ENCODE results near the gene PRKG1.

DNA sequence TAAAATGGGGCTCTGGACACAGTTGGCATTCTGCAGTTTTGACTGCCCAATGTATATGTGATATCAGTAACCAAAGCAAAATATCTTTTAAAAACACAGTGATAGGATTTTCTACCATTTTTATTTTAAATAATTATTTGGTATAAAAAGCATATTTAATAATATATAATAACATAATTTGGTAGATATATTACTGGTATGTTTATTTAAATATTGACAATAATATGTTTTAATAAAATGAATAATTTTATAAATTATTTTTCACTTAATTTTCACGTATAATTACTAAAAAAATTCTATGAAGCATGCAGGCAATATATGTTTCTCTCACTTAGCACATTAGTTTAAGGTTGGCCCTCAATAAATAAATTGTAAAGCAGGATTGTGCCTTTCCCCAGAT lies 269.1 kb downstream of the PRKG1 start:
- TF ChIP-seq, protein P1, sequence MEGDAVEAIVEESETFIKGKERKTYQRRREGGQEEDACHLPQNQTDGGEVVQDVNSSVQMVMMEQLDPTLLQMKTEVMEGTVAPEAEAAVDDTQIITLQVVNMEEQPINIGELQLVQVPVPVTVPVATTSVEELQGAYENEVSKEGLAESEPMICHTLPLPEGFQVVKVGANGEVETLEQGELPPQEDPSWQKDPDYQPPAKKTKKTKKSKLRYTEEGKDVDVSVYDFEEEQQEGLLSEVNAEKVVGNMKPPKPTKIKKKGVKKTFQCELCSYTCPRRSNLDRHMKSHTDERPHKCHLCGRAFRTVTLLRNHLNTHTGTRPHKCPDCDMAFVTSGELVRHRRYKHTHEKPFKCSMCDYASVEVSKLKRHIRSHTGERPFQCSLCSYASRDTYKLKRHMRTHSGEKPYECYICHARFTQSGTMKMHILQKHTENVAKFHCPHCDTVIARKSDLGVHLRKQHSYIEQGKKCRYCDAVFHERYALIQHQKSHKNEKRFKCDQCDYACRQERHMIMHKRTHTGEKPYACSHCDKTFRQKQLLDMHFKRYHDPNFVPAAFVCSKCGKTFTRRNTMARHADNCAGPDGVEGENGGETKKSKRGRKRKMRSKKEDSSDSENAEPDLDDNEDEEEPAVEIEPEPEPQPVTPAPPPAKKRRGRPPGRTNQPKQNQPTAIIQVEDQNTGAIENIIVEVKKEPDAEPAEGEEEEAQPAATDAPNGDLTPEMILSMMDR (IDR thresholded peaks at IDR 0.05) = no peak
- no peak for TF ChIP-seq EZH2 (IDR thresholded peaks at IDR 0.05)
